Measurements from ENCODE around the gene ETS2. TPM values are rescaled to one million over a fixed set of nuclear protein-coding genes. Genes with fewer than 3 reads are reported as not detected.

Gene ETS2
- 28.6 and 30.4 TPM in 2 replicates for total RNA-seq

DNA sequence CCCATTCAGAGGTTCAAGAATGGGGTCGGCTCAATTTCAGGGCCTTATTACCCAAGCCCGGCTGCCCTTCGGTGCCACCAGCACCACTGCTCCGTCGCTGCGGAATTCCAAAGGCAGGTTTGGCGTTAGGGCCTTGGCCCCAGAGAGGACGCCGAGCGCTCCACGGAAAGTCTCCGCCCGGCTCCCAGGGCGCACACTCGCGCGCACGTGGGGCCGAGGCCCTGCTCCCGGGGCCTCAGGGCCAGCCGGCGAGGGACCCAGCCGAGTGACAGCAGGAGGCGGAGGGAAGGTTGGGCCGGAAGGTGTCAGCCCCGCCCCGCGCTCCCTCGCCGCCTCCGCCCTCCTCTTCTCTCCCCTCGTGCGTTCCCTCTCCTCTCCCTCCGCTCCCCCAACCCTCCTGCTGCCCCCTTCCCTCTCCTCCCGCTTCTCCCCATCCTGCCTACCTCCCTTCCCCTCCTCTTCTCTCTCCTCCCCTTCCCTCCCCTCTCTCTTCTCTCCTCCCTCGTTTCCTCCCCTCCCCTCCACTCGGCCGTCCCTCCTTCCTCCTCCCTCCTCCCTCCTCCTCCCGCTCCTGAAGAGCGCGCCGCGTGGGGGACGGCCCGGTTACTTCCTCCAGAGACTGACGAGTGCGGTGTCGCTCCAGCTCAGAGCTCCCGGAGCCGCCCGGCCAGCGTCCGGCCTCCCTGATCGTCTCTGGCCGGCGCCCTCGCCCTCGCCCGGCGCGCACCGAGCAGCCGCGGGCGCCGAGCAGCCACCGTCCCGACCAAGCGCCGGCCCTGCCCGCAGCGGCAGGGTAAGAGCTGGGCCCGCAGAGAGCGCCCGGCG lies at the start of gene ETS2:
ETS2 (plus strand) TSS at position 602 of the 825 bp plus-strand sequence. CDS start 4,106 bp downstream, outside the sequence.
- peaks cover 6% of the 10 kb centered on the region for H3K27me3 Mint-ChIP-seq
- peak within 1 kb of the TSS; percentile 95 for H3K27ac Mint-ChIP-seq

DNA sequence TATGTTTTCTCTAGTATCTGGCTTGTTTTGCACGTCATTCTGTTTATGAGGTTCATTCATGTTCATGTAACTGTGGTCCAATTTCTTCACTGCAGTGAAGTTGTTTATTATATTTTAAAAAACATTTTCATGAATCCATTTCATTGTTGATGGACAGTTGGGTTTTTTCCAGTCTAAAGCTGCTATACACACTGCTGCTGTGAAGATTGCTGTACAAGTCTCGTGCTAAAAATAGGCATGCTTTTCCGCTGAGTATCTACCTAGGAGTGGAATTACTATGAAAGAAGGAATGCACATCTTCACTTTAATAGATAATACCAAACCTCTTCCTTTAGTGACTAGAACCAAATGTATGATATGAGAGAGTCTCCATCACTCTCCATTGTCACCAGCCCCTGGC lies 49.0 kb upstream of the ETS2 start:
- H3K27ac Mint-ChIP-seq = no peak overlapping the region
- no peak for DNase-seq
- H3K4me1 Mint-ChIP-seq = peaks cover 10% of the 10 kb centered on the region
- no peaks in the 10 kb centered on the region for H3K9me3 Mint-ChIP-seq
- H3K36me3 Mint-ChIP-seq (ENCODE audit: low read depth) = no peaks in the 10 kb centered on the region
- peaks cover 13% of the 10 kb centered on the region for H3K27me3 Mint-ChIP-seq
- intact Hi-C loops (cut with micrococcal nuclease) = no loop called here
- no peak overlapping the region for H3K4me3 Mint-ChIP-seq

More for the DNA sequence above, at the start of gene ETS2:
- intact Hi-C loops (cut with micrococcal nuclease) = loop anchor here (1.0 to 2.0 kb wide), 4 partner anchors 25 to 377 kb away; partner anchors contain the start of gene PSMG1
- peak; percentile 93 for DNase-seq
- Mint-ChIP-seq H3K4me3 (peak within 1 kb of the TSS; percentile 86), H3K9me3 (peaks cover 3% of the 10 kb centered on the region), H3K4me1 (peaks cover 29% of the 10 kb centered on the region), H3K36me3 (ENCODE audit: low read depth) (peaks cover 24% of the 10 kb centered on the region)

DNA sequence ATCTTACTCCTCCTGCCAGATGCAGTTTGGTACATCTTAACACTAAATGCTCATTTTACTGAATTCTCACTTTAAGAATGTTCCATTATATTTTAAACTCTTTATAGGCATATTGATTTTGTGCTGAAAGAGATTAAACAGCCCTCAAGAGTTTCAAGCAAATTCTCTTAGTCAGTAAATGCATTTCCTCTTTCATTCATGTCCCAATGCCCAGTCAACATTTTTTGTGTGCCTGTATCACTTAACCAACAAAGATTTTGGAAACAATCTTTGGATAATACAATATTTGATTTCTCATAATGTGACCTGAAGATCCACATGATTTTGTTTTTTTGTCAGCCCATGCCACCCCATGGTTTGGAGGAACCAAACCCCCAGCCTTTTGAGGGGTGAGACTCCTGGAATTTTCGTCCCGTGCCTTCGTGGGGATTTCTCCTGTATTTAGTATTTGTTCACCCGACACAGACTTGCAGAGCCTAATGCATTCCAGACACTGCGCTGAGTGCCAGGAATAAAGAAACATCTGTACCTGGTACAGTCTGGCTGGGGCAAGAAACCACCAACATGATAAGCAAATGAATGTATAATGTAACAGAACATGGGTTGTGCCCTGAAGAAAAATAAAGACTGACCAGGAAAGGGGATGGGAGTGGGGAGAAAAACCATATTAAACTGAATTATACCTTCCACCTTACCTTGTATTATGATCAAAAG lies 47.1 kb upstream of the ETS2 start:
- H3K9me3 Mint-ChIP-seq = no peaks in the 10 kb centered on the region
- H3K27me3 Mint-ChIP-seq = peaks cover 13% of the 10 kb centered on the region
- no peak overlapping the region for H3K4me3 Mint-ChIP-seq
- intact Hi-C loops (cut with micrococcal nuclease) = no loop called here
- no peak overlapping the region for H3K27ac Mint-ChIP-seq
- no peak for DNase-seq
- H3K36me3 Mint-ChIP-seq (ENCODE audit: low read depth) = no peaks in the 10 kb centered on the region
- peaks cover 13% of the 10 kb centered on the region for H3K4me1 Mint-ChIP-seq

DNA sequence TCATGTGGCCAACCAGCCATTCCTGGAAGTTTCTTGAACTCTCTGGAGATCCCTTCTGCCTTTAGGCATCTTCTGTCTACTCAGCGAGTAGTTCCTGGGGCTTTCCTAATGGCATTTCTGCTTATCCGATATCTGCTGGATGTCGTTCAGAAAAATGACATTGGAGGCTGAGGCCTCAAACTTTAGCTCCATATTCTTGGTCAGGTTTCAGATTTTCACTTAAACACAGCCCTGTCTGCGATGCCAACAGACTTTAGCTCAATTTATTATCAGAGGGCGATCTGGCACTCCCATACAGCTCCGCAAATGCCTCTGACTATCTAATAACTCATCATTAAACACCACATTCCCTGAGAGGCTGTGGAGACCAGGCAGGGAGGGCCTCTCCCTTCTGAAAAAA lies 46.3 kb upstream of the ETS2 start:
- Mint-ChIP-seq H3K9me3 (no peaks in the 10 kb centered on the region), H3K4me1 (peaks cover 13% of the 10 kb centered on the region), H3K27me3 (peaks cover 9% of the 10 kb centered on the region), H3K4me3 (no peak overlapping the region), H3K36me3 (ENCODE audit: low read depth) (no peaks in the 10 kb centered on the region), H3K27ac (no peak overlapping the region)
- DNase-seq = no peak
- intact Hi-C loops (cut with micrococcal nuclease) = no loop called here

DNA sequence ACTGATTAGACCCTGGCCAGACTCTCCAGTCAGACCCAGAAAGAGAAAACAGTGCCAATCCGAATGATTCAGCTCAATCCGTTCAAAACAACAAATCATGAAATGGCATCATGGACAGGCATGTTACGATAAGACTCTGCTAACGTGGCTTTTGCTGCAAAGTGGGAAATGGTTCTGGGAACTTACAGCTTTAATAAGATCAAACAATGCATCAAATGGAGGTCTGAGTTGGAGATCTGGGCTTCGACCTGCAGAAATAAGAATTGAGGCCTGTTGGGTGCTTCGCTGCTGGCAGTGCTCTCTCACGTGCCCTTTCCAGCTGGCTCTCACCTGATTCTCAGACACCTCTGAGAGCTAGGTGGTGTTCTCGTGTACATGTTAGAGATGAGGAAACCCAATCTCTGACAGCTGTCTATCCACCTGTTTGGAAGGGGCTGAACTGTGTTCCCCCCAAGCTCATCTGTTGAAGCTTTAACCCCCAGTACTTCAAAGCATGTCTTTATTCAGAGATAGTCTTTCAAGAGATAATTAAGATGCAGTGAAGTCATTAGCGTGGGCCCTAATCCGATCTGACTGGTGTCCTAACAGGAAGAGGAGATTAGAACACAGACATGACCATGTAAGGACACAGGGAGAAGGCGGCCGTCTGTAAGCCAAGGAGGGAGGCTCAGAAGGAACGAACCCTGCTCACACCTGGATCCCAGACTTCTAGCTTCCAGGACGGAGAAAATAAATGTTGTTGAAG lies 45.5 kb upstream of the ETS2 start:
- Mint-ChIP-seq H3K9me3 (no peaks in the 10 kb centered on the region), H3K4me1 (peaks cover 13% of the 10 kb centered on the region)
- intact Hi-C loops (cut with micrococcal nuclease) = loop anchor here (10.0 kb wide), 2 partner anchors 425 to 515 kb away; partner anchors contain the start of gene PSMG1

DNA sequence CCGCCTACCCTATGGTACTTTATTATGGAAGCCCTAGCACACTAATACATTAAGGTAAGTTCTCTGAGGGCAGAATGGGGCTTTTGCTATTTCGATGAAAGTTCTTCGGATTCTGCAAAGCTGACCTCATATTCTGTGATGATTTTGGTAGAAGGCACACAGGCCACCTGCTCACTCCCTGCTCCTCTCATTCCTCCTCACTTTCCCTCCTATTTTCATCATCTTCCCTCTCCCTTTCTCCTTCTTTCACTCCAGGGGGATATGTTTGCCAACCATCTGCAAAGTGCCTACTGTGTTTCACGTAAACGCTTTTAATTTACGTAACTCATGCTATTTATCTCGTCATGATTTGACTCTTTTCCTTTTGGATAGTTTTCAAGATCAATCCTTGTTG lies 45.0 kb upstream of the ETS2 start:
- Mint-ChIP-seq H3K27me3 (peaks cover 9% of the 10 kb centered on the region), H3K4me3 (no peak overlapping the region), H3K9me3 (no peaks in the 10 kb centered on the region), H3K27ac (no peak overlapping the region), H3K4me1 (peaks cover 9% of the 10 kb centered on the region), H3K36me3 (ENCODE audit: low read depth) (peaks cover 3% of the 10 kb centered on the region)
- intact Hi-C loops (cut with micrococcal nuclease) = loop anchor here (10.0 kb wide), 2 partner anchors 424 to 516 kb away; partner anchors contain the start of gene PSMG1
- no peak for DNase-seq

More for the DNA sequence above, 45.5 kb upstream of the ETS2 start:
- H3K4me3 Mint-ChIP-seq = no peak overlapping the region
- H3K27me3 Mint-ChIP-seq = peaks cover 9% of the 10 kb centered on the region
- DNase-seq = no peak
- H3K36me3 Mint-ChIP-seq (ENCODE audit: low read depth) = no peaks in the 10 kb centered on the region
- H3K27ac Mint-ChIP-seq = no peak overlapping the region

DNA sequence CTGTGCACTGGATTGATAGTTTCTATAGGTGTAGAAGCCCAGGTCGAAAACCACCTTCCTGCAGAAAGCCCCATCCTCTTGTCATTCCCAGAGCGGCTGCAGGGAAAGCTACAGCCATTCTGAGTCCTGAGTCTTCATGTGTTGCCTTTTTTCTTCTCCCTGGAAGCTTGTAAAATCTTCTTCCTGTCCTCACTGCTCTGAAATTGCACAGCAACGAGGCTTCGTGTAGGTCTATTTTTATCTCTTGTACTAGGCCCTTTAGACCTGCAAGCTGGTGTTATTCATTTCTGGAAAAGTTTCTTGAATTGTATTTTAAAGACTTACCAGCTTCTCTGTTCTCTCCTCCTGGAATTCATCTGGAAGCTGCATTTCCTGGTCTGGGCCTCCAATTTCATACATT lies 44.2 kb upstream of the ETS2 start:
- Mint-ChIP-seq H3K9me3 (peaks cover 4% of the 10 kb centered on the region), H3K4me3 (no peak overlapping the region), H3K4me1 (peaks cover 9% of the 10 kb centered on the region), H3K36me3 (ENCODE audit: low read depth) (peaks cover 3% of the 10 kb centered on the region), H3K27me3 (peaks cover 9% of the 10 kb centered on the region), H3K27ac (no peak overlapping the region)
- intact Hi-C loops (cut with micrococcal nuclease) = loop anchor here (10.0 kb wide), 2 partner anchors 423 to 517 kb away; partner anchors contain the start of gene PSMG1
- DNase-seq = no peak

DNA sequence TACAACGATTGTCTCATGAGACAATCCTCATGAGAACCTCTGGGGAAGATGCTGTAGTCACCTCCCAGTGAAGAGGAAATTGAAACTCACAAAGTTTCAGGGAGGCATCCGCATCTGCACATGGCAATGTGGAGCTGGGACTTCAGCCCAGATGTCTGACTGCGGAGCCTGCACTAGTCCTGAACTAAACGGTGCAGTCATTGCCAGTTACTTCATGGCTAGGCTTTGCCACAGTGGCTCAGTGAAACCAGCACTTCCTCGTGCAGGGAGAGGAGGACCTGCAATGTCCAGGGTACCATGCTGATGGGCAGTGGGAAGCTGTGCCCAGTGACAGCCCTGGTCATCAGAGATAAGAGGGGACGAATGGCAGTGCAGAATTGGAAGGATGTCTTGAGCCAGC lies 40.7 kb upstream of the ETS2 start:
- intact Hi-C loops (cut with micrococcal nuclease) = loop anchor here (5.0 to 10.0 kb wide), 3 partner anchors 420 to 547 kb away; partner anchors contain the start of genes BRWD1 and PSMG1
- no peak for DNase-seq
- Mint-ChIP-seq H3K36me3 (ENCODE audit: low read depth) (peaks cover 3% of the 10 kb centered on the region), H3K4me1 (peaks cover 34% of the 10 kb centered on the region), H3K27ac (peak overlapping the region; percentile 39), H3K27me3 (peaks cover 2% of the 10 kb centered on the region), H3K9me3 (peaks cover 4% of the 10 kb centered on the region), H3K4me3 (no peak overlapping the region)

DNA sequence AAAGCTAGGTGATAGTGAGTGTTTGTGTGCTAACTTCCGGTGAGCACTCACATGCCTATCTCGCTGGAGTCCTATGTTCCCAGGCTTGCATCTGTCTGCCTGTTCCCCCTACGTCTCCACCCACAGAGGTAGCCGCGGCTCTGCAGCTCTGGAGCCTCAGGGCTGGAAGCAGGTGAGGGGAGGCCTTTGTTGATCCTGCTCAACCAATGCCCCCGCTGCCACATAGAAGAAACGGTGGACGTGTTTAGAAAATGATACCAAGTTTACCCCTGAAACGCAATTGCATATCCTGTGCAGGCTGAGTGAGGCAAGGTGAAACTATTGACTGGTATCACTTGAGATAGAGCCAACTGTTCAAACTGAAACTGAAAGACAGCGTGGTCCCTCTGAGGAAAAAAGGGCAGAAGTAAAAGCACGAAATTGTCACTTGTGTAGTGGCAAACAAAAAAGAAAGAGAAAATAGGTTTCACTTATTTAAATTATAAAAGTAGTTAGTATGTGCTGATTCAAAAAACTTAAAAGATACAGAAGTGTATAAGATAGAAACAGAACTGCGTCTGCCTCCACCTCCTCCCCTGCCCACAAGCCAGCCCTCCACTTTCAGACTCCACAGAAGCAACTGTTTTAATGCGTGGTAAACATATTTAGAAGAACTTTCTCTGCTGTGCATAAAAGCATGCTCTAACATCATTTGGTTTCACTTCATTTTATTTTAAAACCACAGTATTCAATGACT lies 38.6 kb upstream of the ETS2 start:
- H3K27me3 Mint-ChIP-seq = no peaks in the 10 kb centered on the region
- peak overlapping the region; percentile 81 for H3K4me3 Mint-ChIP-seq
- peak; percentile 93 for DNase-seq
- H3K9me3 Mint-ChIP-seq = peaks cover 4% of the 10 kb centered on the region
- peak overlapping the region; percentile 93 for H3K27ac Mint-ChIP-seq
- H3K4me1 Mint-ChIP-seq = peaks cover 33% of the 10 kb centered on the region
- intact Hi-C loops (cut with micrococcal nuclease) = loop anchor here (1.0 to 10.0 kb wide), 8 partner anchors 14 to 545 kb away; partner anchors contain the start of genes BRWD1 and PSMG1
- peaks cover 3% of the 10 kb centered on the region for H3K36me3 Mint-ChIP-seq (ENCODE audit: low read depth)

DNA sequence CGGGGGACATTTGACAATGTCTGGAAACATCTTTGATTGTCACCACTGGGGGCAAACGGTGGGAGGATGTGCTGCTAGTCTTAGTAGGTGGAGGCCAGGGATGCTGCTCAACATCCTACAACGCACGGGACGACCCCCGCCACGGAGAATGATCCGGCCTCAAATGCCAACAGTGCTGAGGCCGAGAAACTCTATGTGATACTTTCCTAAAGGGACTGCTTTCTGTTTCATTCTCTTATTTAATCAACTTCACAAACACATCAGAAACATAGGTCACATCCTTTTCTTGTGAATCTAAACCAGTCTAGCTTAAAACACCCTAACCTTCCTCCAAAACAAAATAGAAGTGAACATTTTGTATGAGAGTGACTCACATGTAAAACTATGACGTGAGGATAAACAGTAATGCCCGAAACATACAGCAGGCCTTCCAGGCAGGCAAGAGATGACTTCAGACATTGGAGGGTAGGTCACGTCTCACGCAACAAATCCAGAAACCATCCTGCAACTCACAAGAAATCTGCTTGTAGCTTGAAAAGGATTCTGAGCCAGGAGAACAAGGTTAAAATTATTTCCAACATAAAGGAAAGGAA lies 37.2 kb upstream of the ETS2 start:
- Mint-ChIP-seq H3K27ac (peak overlapping the region; percentile 93), H3K4me3 (peak overlapping the region; percentile 81), H3K36me3 (ENCODE audit: low read depth) (peaks cover 3% of the 10 kb centered on the region), H3K27me3 (no peaks in the 10 kb centered on the region), H3K4me1 (peaks cover 39% of the 10 kb centered on the region), H3K9me3 (peaks cover 4% of the 10 kb centered on the region)
- intact Hi-C loops (cut with micrococcal nuclease) = loop anchor here (1.0 to 10.0 kb wide), 5 partner anchors 37 to 544 kb away; partner anchors contain the start of genes BRWD1, ETS2 and PSMG1
- peak; percentile 84 for DNase-seq

DNA sequence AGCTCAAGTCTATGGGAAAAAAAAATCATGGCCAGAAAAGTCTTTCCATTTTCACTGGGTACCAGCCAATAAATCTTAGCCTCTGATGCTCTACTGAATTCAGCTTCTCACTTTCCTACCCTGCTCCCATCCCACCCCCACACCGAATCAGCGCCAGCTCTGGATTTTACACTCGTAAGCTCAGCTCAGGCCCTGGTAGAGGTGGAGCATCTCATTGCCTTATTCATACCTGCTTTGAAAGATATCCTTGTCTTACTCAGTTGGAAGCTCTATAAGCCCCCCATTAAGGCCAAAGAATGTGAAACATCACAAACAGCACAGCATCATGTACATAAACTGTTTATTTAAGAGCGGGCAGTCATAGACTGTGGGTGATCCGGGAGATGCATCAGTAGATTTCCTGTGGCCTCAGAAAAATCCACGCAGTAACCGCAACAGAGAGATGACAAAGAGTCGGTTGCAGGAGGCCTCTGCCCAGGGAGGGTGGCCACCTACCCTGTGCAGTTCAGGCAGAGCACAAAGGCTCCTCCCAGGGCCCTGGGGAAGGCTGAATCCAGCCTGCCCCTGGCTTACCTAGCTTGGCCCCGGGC lies 36.4 kb upstream of the ETS2 start:
- Mint-ChIP-seq H3K4me1 (peaks cover 43% of the 10 kb centered on the region), H3K9me3 (peaks cover 4% of the 10 kb centered on the region), H3K27me3 (no peaks in the 10 kb centered on the region), H3K27ac (peak overlapping the region; percentile 93), H3K4me3 (peak overlapping the region; percentile 81), H3K36me3 (ENCODE audit: low read depth) (peaks cover 3% of the 10 kb centered on the region)
- no peak for DNase-seq
- intact Hi-C loops (cut with micrococcal nuclease) = loop anchor here (5.0 to 10.0 kb wide), 3 partner anchors 416 to 543 kb away; partner anchors contain the start of genes BRWD1 and PSMG1

DNA sequence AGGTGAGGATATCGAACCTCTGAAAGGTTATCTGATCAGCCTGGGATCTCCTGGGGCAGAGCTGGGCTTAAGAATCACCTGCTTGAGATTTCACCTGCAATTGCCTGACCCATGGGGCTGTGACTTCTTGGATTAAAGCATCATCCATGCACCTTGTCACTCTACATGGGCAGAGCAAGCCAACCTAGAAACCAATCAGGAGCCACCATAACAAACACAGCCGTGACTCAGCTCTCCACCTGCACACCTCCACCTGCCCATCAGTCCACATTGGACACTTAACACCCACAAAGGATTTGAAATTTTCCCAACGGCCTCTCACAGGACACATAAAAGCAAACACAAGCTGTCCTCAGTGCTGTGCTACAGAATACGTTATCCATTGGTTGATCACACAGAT lies 35.1 kb upstream of the ETS2 start:
- intact Hi-C loops (cut with micrococcal nuclease) = no loop called here
- Mint-ChIP-seq H3K36me3 (ENCODE audit: low read depth) (peaks cover under 1% of the 10 kb centered on the region), H3K4me1 (peaks cover 43% of the 10 kb centered on the region), H3K27ac (no peak overlapping the region), H3K9me3 (peaks cover 8% of the 10 kb centered on the region), H3K4me3 (no peak overlapping the region), H3K27me3 (no peaks in the 10 kb centered on the region)
- DNase-seq = no peak
